ENCODE results near the gene CD247. TPM values are rescaled to one million over a fixed set of nuclear protein-coding genes. Genes with fewer than 3 reads are reported as not detected.
"Not testable (repeated sequence)": the region's sequence is repeated elsewhere in the genome, so short reads cannot be mapped to it uniquely, and the experiment has no call there.

Gene CD247
- total RNA-seq, 1 experiment from 2014 or later, result 1.4 TPM

DNA sequence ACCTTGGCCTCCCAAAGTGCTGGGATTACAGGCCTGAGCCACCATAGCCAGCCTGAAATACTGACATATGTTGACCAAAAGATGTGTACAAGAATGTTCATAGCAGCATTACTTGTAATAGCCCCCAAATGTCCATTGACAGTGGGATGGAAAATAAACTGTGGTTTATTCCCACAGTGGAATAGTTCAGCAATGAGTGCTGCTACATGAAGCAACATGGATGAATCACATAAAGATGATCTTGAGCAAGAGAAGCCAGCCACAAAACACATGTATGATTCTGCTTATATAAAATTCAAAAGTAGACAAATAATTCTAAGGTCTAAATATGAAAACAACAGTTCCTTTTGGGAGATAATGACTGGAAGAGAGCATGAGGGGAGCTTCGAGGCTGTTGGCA is 44.4 kb upstream of the CD247 start:
- CTCF ChIA-PET, result no interaction called here
- Histone ChIP-seq H3K4me3 (ENCODE audit: low read depth, low read length, poor library complexity, severe bottlenecking) (no peak overlapping the region), H3K4me1 (ENCODE audit: insufficient read depth, low read length, poor library complexity, severe bottlenecking) (no peaks in the 10 kb centered on the region), H3K9me3 (ENCODE audit: low read depth, low read length, poor library complexity, severe bottlenecking) (no peaks in the 10 kb centered on the region), H3K27me3 (replicated peaks; ENCODE audit: insufficient read depth, low read depth, low read length, poor library complexity) (no peaks in the 10 kb centered on the region), H3K36me3 (ENCODE audit: insufficient read depth, low read length, poor library complexity, severe bottlenecking) (no peaks in the 10 kb centered on the region), H3K27ac (ENCODE audit: low read depth, low read length, poor library complexity, severe bottlenecking) (no peak overlapping the region)
- intact Hi-C loops (cut with micrococcal nuclease; ENCODE audit: unreplicated experiment), result no loop called here
- TF ChIP-seq EZH2 (IDR thresholded peaks at IDR 0.05; ENCODE audit: borderline replicate concordance, low read depth, low read length, poor library complexity, severe bottlenecking), result no peak
- TF ChIP-seq, protein P1, sequence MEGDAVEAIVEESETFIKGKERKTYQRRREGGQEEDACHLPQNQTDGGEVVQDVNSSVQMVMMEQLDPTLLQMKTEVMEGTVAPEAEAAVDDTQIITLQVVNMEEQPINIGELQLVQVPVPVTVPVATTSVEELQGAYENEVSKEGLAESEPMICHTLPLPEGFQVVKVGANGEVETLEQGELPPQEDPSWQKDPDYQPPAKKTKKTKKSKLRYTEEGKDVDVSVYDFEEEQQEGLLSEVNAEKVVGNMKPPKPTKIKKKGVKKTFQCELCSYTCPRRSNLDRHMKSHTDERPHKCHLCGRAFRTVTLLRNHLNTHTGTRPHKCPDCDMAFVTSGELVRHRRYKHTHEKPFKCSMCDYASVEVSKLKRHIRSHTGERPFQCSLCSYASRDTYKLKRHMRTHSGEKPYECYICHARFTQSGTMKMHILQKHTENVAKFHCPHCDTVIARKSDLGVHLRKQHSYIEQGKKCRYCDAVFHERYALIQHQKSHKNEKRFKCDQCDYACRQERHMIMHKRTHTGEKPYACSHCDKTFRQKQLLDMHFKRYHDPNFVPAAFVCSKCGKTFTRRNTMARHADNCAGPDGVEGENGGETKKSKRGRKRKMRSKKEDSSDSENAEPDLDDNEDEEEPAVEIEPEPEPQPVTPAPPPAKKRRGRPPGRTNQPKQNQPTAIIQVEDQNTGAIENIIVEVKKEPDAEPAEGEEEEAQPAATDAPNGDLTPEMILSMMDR (conservative IDR thresholded peaks at IDR 0.05; ENCODE audit: low read depth, low read length), result no peak
- DNase-seq (ENCODE audit: low spot score), result no peak
- POLR2A ChIA-PET (ENCODE audit: low non-redundant PET), result no interaction called here
- BruUV-seq (replicated peaks), result no TSS peak

DNA sequence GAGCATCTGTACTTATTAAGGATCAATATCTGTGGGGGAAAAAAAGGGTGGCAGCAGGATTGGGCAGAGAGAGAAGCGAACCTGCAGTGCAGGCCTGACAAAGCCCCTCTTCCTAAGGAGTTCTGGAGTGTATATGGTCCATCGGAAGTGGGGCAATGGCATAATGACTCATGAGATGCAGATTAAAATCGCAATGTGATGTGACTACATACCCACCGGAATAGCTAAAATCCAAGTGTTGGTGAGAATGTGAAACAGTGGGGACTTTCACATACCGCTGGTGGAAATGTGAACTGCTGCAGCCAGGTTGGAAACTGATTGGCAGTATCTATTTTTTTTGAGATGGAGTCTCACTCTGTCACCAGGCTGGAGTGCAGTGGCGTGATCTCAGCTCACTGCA is 43.4 kb upstream of the CD247 start:
- POLR2A ChIA-PET (ENCODE audit: low non-redundant PET), result no interaction called here
- intact Hi-C loops (cut with micrococcal nuclease; ENCODE audit: unreplicated experiment), result no loop called here
- no peak for TF ChIP-seq EZH2 (IDR thresholded peaks at IDR 0.05; ENCODE audit: borderline replicate concordance, low read depth, low read length, poor library complexity, severe bottlenecking)

DNA sequence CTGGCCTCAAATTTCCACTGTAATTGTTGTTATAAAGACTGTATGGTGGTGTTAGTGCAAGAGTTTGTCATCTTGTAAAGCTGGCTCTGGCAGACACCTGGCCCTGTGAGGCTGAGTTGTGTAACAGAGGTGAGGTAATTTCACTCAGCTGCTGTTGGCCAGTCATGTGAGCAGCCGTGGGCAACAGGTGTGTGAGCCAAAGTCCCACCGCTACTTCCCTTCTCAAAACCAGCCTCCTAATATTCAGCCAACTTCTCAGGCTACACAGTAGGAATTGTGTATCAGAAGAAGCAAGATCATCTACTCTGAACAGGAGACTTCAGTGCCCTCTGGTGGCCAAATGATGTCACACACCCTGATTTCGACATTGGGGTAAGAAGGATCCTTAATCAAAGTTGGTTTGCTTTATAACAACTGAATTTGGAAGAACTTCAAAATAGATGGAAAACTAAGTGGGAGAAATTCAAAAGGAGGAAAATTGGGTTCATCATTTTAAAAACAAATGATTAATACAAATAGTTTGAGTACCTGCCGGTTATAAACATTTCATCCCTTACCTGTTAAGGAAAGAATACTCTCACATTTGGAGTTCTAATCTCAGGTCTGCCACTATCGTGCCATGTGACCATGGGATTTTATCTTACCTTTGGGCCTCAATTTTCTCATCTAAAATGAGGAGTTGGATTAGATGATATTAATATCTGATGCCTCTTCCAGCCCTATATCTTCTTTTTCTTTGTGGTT is 37.8 kb upstream of the CD247 start:
- H3K4me1 ChIP-seq (ENCODE audit: insufficient read depth, low read length, poor library complexity, severe bottlenecking), result peaks cover 10% of the 10 kb centered on the region
- BruUV-seq (replicated peaks), result no TSS peak
- H3K4me3 ChIP-seq (ENCODE audit: low read depth, low read length, poor library complexity, severe bottlenecking), result no peak overlapping the region
- H3K27me3 ChIP-seq (replicated peaks; ENCODE audit: insufficient read depth, low read depth, low read length, poor library complexity), result no peaks in the 10 kb centered on the region
- H3K9me3 ChIP-seq (ENCODE audit: low read depth, low read length, poor library complexity, severe bottlenecking), result no peaks in the 10 kb centered on the region
- intact Hi-C loops (cut with micrococcal nuclease; ENCODE audit: unreplicated experiment), result loop anchor here (1.0 to 2.0 kb wide), 2 partner anchors 133 to 490 kb away; no protein-coding TSS in a partner anchor
- no peak overlapping the region for H3K27ac ChIP-seq (ENCODE audit: low read depth, low read length, poor library complexity, severe bottlenecking)
- CTCF ChIA-PET, result interaction anchor here (1.0 kb wide), 1 partner anchor 497 kb away, joined by 3 read pairs; no protein-coding TSS in a partner anchor
- H3K36me3 ChIP-seq (ENCODE audit: insufficient read depth, low read length, poor library complexity, severe bottlenecking), result no peaks in the 10 kb centered on the region
- peak; percentile 80 for DNase-seq (ENCODE audit: low spot score)
- POLR2A ChIA-PET (ENCODE audit: low non-redundant PET), result interaction anchor here (0.6 kb wide), 1 partner anchor 158 kb away, joined by 10 read pairs; no protein-coding TSS in a partner anchor
- no peak for TF ChIP-seq EZH2 (IDR thresholded peaks at IDR 0.05; ENCODE audit: borderline replicate concordance, low read depth, low read length, poor library complexity, severe bottlenecking)
- TF ChIP-seq, protein P1 (conservative IDR thresholded peaks at IDR 0.05; ENCODE audit: low read depth, low read length), result peak; percentile 91

More for the DNA sequence above, 43.4 kb upstream of the CD247 start:
- no peaks in the 10 kb centered on the region for H3K36me3 ChIP-seq (ENCODE audit: insufficient read depth, low read length, poor library complexity, severe bottlenecking)
- H3K9me3 ChIP-seq (ENCODE audit: low read depth, low read length, poor library complexity, severe bottlenecking), result no peaks in the 10 kb centered on the region
- H3K27me3 ChIP-seq (replicated peaks; ENCODE audit: insufficient read depth, low read depth, low read length, poor library complexity), result no peaks in the 10 kb centered on the region
- no peak overlapping the region for H3K4me3 ChIP-seq (ENCODE audit: low read depth, low read length, poor library complexity, severe bottlenecking)
- CTCF ChIA-PET, result no interaction called here
- H3K4me1 ChIP-seq (ENCODE audit: insufficient read depth, low read length, poor library complexity, severe bottlenecking), result no peaks in the 10 kb centered on the region
- no peak for DNase-seq (ENCODE audit: low spot score)
- no TSS peak for BruUV-seq (replicated peaks)
- H3K27ac ChIP-seq (ENCODE audit: low read depth, low read length, poor library complexity, severe bottlenecking), result no peak overlapping the region

DNA sequence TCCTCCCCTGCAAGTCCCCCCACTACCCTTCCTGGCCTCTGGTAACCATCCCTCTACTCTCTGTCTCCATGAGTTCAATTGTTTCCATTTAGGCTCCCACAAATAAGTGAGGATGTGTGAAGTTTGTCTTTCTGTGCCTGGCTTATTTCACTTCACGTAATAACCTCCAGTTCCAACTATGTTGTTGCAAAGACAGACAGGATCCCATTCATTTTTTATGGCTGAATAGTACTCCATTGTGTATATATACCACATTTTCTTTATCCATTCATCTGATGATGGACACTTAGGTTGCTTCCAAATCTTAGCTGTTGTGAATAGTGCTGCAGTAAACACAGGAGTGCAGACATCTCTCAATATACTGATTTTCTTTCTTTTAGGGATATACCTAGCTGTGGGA is 36.7 kb upstream of the CD247 start:
- H3K36me3 ChIP-seq (ENCODE audit: insufficient read depth, low read length, poor library complexity, severe bottlenecking); CTCF ChIA-PET; DNase-seq (ENCODE audit: low spot score); H3K9me3 ChIP-seq (ENCODE audit: low read depth, low read length, poor library complexity, severe bottlenecking); BruUV-seq (replicated peaks); intact Hi-C loops (cut with micrococcal nuclease; ENCODE audit: unreplicated experiment); H3K27me3 ChIP-seq (replicated peaks; ENCODE audit: insufficient read depth, low read depth, low read length, poor library complexity); H3K27ac ChIP-seq (ENCODE audit: low read depth, low read length, poor library complexity, severe bottlenecking); H3K4me1 ChIP-seq (ENCODE audit: insufficient read depth, low read length, poor library complexity, severe bottlenecking); POLR2A ChIA-PET (ENCODE audit: low non-redundant PET); H3K4me3 ChIP-seq (ENCODE audit: low read depth, low read length, poor library complexity, severe bottlenecking): not testable (repeated sequence)
